Subcutaneous abdominal adipose tissue (tissue), 5 donors: ENCODE data around the gene RECK.
A peak's percentile ranks its signal among the peaks of the same experiment; 100 is the strongest.

Experiments used
- H3K27ac ChIP-seq: one replicate; pipeline ENCODE4 v1.7.0; 2013; ENCODE audit warnings: low read depth, mild to moderate bottlenecking, inconsistent platforms, low read length, moderate library complexity
- H3K27me3 ChIP-seq, 5 donors: one replicate each; pipeline ENCODE4 v1.7.0; 2013; ENCODE audit warnings: low read length in 5 of 5, inconsistent platforms in 1 of 5; ENCODE audit not compliant: control insufficient read depth in 5 of 5, insufficient read depth in 4 of 5
- H3K36me3 ChIP-seq, 5 donors: one replicate each; pipeline ENCODE4 v1.7.0; 2013; ENCODE audit warnings: low read length in 5 of 5; ENCODE audit not compliant: control insufficient read depth in 5 of 5, insufficient read depth in 5 of 5
- H3K4me1 ChIP-seq, 5 donors: one replicate each; pipeline ENCODE4 v1.7.0; 2013; ENCODE audit warnings: low read length in 5 of 5, mild to moderate bottlenecking in 3 of 5, moderate library complexity in 1 of 5; ENCODE audit not compliant: control insufficient read depth in 5 of 5, insufficient read depth in 5 of 5
- H3K4me3 ChIP-seq, 5 donors: one replicate each; pipeline ENCODE4 v1.7.0; 2013; ENCODE audit warnings: low read length in 5 of 5, low read depth in 1 of 5
- H3K9ac ChIP-seq, 5 donors: one replicate each; pipeline ENCODE4 v1.7.0; 2013; ENCODE audit warnings: low read length in 5 of 5, mild to moderate bottlenecking in 4 of 5, moderate library complexity in 3 of 5
- H3K9me3 ChIP-seq, 5 donors: one replicate each; pipeline ENCODE4 v1.7.0; 2013; ENCODE audit warnings: low read length in 5 of 5; ENCODE audit not compliant: control insufficient read depth in 5 of 5
- donor health status: healthy.
- donor health status: healthy.
- donor health status: healthy.
- donor health status: healthy.
- donor health status: healthy.

RECK gene

GRCh38 chr9:36149197-36149596 lies 112.5 kb downstream of the RECK start:
- Histone ChIP-seq H3K4me1 (peaks cover 16 to 71% (median 54%) of the 10 kb centered on the region in 5 donors), H3K36me3 (peaks cover 0 to 37% (median 13%) of the 10 kb centered on the region in 5 donors), H3K27ac (peak overlapping the region; percentile 60), H3K9ac (no peak overlapping the region), H3K27me3 (no peaks in the 10 kb centered on the region), H3K9me3 (peaks cover 0 to 3% (median 0%) of the 10 kb centered on the region in 5 donors), H3K4me3 (no peak overlapping the region)

GRCh38 chr9:36150574-36151315 lies 114.0 kb downstream of the RECK start:
- Histone ChIP-seq H3K9ac (peak overlapping the region in 3 of 5 donors; percentile 4 to 24 (median 7)), H3K9me3 (peaks cover 0 to under 1% (median 0%) of the 10 kb centered on the region in 5 donors), H3K4me1 (peaks cover 17 to 79% (median 64%) of the 10 kb centered on the region in 5 donors), H3K27ac (no peak overlapping the region), H3K4me3 (no peak overlapping the region), H3K36me3 (peaks cover 0 to 37% (median 13%) of the 10 kb centered on the region in 5 donors), H3K27me3 (no peaks in the 10 kb centered on the region)

- H3K27ac ChIP-seq, result peak overlapping the region; percentile 38
- peak overlapping the region in 3 of 5 donors; percentile 7 to 24 (median 13) for H3K9ac ChIP-seq
- no peaks in the 10 kb centered on the region for H3K9me3 ChIP-seq
- H3K4me1 ChIP-seq, result peaks cover 17 to 80% (median 64%) of the 10 kb centered on the region in 5 donors
- no peak overlapping the region for H3K4me3 ChIP-seq
- H3K27me3 ChIP-seq, result no peaks in the 10 kb centered on the region
- H3K36me3 ChIP-seq, result peaks cover 0 to 41% (median 15%) of the 10 kb centered on the region in 5 donors
These were observed 114.8 kb downstream of the RECK start for GRCh38 chr9:36151316-36152210.

GRCh38 chr9:36152741-36153438 lies 116.2 kb downstream of the RECK start:
- H3K27me3 ChIP-seq, result no peaks in the 10 kb centered on the region
- H3K36me3 ChIP-seq, result peaks cover 0 to 39% (median 15%) of the 10 kb centered on the region in 5 donors
- no peaks in the 10 kb centered on the region for H3K9me3 ChIP-seq
- peak overlapping the region in 1 of 5 donors; percentile 8 for H3K9ac ChIP-seq
- H3K4me1 ChIP-seq, result peaks cover 17 to 69% (median 58%) of the 10 kb centered on the region in 5 donors
- H3K4me3 ChIP-seq, result no peak overlapping the region
- H3K27ac ChIP-seq, result peak overlapping the region; percentile 31

- Histone ChIP-seq H3K9me3 (no peaks in the 10 kb centered on the region), H3K27me3 (no peaks in the 10 kb centered on the region), H3K4me1 (peaks cover 12 to 68% (median 54%) of the 10 kb centered on the region in 5 donors), H3K9ac (peak overlapping the region in 1 of 5 donors; percentile 8), H3K36me3 (peaks cover 0 to 34% (median 15%) of the 10 kb centered on the region in 5 donors), H3K27ac (peak overlapping the region; percentile 79), H3K4me3 (no peak overlapping the region)
These were observed 117.0 kb downstream of the RECK start for GRCh38 chr9:36153746-36154145.

GRCh38 chr9:36154331-36154952 lies 117.7 kb downstream of the RECK start:
- Histone ChIP-seq H3K9me3 (no peaks in the 10 kb centered on the region), H3K4me3 (peak overlapping the region in 2 of 5 donors; percentile 28 to 31), H3K36me3 (peaks cover 0 to 31% (median 15%) of the 10 kb centered on the region in 5 donors), H3K27ac (peak overlapping the region; percentile 79), H3K9ac (peak overlapping the region in 4 of 5 donors; percentile 38 to 81 (median 52)), H3K27me3 (no peaks in the 10 kb centered on the region), H3K4me1 (peaks cover 8 to 68% (median 54%) of the 10 kb centered on the region in 5 donors)

GRCh38 chr9:36156116-36156515 lies 119.4 kb downstream of the RECK start:
- Histone ChIP-seq H3K27me3 (no peaks in the 10 kb centered on the region), H3K4me3 (no peak overlapping the region), H3K27ac (no peak overlapping the region), H3K36me3 (peaks cover 0 to 23% (median 11%) of the 10 kb centered on the region in 5 donors), H3K4me1 (peaks cover 5 to 56% (median 44%) of the 10 kb centered on the region in 5 donors), H3K9ac (no peak overlapping the region), H3K9me3 (no peaks in the 10 kb centered on the region)

- Histone ChIP-seq H3K27ac (peak overlapping the region; percentile 9), H3K9ac (no peak overlapping the region), H3K27me3 (no peaks in the 10 kb centered on the region), H3K36me3 (peaks cover 0 to 18% (median 5%) of the 10 kb centered on the region in 5 donors), H3K4me1 (peaks cover 3 to 52% (median 38%) of the 10 kb centered on the region in 5 donors), H3K9me3 (no peaks in the 10 kb centered on the region), H3K4me3 (no peak overlapping the region)
These were observed 121.4 kb downstream of the RECK start for GRCh38 chr9:36158122-36158521.

- Histone ChIP-seq H3K9me3 (no peaks in the 10 kb centered on the region), H3K9ac (no peak overlapping the region), H3K4me1 (peaks cover 3 to 53% (median 42%) of the 10 kb centered on the region in 5 donors), H3K27me3 (no peaks in the 10 kb centered on the region), H3K4me3 (no peak overlapping the region), H3K27ac (peak overlapping the region; percentile 9), H3K36me3 (peaks cover 0 to 15% (median 5%) of the 10 kb centered on the region in 5 donors)
These were observed 122.2 kb downstream of the RECK start for GRCh38 chr9:36158917-36159316.
